ENCODE measurements around the gene DDX41. TPM values are rescaled to one million over a fixed set of nuclear protein-coding genes. Genes with fewer than 3 reads are reported as not detected.
"Not testable (repeated sequence)": the region's sequence is repeated elsewhere in the genome, so short reads cannot be mapped to it uniquely, and the experiment has no call there.

The DDX41 gene
- total RNA-seq, result 29.8 TPM
- long read RNA-seq, transcript DDX41-208 (17 exons, 2,607 nt), result major isoform, 12 of 24 reads
- long read RNA-seq, partial matches to known transcripts, result 6 of 24 reads
- long read RNA-seq, other reads (novel, unspliced or antisense), result 5 of 24 reads

DNA sequence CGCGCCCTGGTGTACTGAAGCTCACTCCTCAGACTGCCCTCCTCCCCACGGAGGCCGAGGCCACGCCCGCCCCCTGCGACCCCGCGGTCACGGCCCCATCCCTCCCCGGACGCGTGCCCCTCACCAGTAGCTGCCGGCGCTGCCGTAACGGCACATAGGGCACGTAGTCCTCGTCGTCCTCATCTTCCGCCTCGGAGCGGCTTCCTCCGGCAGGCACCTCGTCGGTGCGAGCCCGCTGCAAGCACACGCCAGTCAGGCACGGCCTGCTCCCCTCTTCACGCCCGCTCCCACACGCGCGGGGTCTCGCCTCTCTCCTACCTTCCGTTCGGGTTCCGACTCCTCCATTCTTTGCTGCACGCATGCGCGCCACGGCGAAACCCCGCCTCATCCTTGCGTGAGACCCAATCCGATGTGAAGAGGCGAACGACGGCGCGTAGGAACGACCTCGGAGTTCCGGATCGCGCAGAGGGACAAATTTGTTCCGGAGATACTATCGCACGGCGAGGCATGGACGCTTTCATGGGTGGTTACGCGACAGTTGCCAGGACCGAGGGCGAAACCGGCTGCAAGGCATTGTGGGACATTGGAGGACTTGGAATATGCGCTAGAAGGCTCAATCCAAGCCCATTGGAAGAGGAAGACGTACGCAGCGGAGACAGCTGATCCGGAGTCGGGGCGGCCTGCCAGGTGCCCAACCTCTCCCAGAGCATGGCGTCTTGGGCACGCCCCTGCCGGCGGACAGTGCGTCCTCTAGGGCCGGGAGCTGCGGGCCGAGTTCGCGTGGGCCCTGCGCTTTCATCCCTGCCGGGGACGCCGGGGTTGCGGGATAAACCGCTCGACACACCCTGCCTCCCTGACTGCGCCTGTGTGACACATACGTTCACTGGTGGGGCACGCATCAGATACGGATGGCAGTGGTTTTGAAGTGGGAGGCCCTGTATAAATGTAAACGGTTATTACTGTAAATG is at the start of gene DDX41:
Gene DDX41, minus strand, starts transcription at position 361 of the 968 bp plus-strand sequence. Its CDS starts 16 bp downstream, at position 345.
- DNase-seq (peak; percentile 97), ATAC-seq (peak; percentile 95)
- intact Hi-C loops (cut with micrococcal nuclease), result no loop called here

DNA sequence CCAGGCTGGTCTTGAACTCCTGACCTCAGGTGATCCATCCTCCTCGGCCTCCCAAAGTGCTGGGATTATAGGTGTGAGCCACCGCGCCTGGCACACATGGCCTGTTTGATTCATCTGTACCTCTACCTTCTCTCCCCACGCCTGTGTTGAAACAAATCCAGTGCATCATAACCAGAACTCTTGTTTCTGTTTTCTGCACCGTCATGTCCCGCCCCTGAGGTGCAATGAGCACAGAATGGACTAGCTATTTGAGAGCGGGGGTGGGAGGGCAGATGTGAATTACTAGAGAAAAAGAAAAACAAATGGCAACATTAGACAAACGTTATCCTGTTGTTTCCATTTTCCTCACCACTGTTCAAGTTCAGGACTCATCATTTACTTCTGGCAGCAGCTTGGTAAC is 48.3 kb upstream of the DDX41 start:
- no peak for DNase-seq
- ATAC-seq, result no peak
- intact Hi-C loops (cut with micrococcal nuclease), result no loop called here

DNA sequence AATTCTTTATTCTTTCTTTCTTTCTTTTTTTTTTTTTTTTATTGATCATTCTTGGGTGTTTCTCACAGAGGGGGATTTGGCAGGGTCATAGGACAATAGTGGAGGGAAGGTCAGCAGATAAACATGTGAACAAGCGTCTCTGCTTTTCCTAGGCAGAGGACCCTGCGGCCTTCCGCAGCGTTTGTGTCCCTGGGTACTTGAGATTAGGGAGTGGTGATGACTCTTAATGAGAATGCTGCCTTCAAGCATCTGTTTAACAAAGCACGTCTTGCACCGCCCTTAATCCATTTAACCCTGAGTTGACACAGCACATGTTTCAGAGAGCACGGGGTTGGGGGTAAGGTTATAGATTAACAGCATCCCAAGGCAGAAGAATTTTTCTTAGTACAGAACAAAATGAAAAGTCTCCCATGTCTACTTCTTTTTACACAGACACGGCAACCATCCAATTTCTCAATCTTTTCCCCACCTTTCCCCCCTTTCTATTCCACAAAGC is 42.7 kb upstream of the DDX41 start:
- DNase-seq; ATAC-seq; intact Hi-C loops (cut with micrococcal nuclease): not testable (repeated sequence)

DNA sequence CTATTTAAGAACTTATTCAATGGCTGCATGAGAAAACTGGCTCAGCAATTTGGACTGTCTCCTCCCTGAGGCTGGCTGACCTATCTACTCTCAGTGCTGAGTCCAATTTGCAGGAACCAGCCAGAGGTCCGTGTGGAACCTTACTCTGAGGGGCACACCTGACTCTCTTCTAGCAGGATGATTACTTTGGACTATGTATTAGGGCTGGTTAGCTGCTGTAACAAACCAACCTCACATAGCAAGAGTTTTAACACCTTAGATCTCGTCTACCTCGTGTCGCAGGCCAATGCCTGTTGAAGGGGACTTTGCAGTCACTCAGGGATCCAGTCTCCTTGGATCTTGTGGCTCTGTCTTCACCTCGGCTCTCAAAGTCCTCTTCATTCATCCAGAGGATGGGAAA is 41.0 kb upstream of the DDX41 start:
- no peak for DNase-seq
- no peak for ATAC-seq
- intact Hi-C loops (cut with micrococcal nuclease), result no loop called here

DNA sequence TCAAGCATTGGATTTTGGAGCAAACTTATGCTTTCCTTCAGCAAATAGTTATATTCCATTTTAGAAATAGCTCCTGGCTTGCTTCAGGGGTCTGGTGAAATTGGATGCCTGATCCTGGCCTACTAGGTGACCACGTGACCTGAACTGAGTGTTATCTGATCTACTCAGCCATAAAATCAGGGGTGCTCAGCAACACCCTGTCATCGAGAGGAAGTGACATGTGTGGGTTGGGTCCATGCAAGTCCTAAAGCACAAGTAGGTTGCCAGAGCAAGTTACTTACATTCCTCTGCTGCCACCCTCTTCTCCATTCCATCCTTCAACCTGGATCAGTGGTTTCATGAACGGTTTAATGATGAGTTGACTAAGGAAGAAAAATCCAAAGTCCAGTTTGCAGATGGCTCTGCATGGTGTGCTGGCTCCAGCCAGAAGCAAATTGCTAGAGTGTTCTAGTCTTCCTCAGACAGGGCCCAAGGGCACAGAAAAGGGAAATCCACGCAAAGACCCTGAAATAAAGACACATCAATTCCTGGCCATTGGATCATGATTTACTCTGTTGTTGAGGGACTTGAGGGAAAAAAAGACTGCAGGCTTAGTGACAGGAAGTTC is 40.4 kb upstream of the DDX41 start:
- no peak for ATAC-seq
- intact Hi-C loops (cut with micrococcal nuclease), result no loop called here

DNA sequence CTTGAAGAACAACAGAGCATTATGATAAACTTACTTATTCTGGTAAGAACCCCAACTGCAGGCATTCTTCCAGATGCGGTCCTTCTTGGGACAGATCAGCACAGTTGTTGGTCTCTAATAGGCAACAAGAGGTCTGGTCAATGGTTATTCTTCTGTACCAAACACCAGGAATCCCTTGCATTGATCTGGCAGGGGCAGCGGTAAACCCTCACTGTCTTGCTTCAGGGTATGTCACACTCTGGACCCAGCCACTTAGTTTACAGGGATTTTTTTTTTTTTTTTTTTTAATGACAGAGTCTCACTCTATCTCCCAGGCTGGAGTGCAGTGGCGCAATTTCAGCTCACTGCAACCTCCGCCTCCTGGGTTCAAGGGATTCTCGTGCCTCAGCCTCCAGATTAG is 38.9 kb upstream of the DDX41 start:
- intact Hi-C loops (cut with micrococcal nuclease), result no loop called here
- ATAC-seq, result no peak
- no peak for DNase-seq

More for the DNA sequence above, 40.4 kb upstream of the DDX41 start:
- no peak for DNase-seq

DNA sequence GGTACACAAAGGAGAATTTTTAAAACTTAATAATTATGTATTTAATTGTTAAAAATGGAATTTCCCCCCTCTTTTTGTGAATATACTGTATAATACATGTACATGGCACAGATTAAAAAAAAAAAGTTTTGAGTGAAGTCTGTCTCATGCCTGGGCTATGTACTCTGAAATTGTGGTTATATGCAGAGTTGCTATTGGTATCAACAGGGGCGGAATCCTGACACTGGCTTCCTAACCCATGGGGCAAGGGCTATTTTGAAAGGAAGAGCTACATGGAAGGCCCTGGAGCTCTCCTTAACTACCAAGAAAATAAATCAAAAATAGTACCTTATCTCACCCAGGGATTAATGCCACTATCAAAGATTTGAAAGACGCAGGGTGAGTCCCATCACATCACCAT is 38.5 kb upstream of the DDX41 start:
- intact Hi-C loops (cut with micrococcal nuclease), result no loop called here
- DNase-seq, result no peak
- peak; percentile 23 for ATAC-seq

DNA sequence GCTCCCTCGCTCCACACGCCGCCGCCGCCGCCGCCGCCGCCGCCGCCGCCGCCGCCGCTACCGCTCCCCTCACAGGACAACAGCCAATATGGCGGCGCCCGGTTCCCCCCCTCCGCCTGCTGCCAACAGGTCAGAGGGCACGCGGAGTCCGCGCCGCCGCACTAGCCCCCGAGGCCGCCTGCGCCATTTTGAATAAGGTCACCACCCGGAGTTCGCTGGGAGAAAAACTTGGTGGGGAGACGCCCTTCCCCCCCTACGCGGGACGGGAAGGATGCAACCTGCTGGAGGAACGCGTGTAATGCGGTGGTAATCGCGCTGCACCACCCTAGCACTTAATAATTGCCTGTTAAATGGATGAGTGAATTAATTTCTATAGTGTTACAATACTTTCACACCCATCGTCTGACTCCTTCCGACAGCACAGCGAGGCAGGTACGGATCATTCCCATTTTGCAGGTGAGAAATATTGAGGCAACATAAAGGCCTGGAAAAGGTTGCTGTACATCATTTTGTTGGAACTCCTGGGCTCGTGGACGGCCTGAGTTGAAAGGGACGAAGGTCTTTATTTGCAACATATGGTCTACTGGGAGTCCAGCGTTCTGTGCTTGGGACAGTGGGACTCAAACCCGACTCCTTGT is 37.8 kb upstream of the DDX41 start, which contains the start of gene FAM193B:
Gene FAM193B, minus strand, starts transcription at position 90 of the 638 bp plus-strand sequence. CDS start 105 bp downstream, outside the sequence.
- intact Hi-C loops (cut with micrococcal nuclease), result no loop called here

DNA sequence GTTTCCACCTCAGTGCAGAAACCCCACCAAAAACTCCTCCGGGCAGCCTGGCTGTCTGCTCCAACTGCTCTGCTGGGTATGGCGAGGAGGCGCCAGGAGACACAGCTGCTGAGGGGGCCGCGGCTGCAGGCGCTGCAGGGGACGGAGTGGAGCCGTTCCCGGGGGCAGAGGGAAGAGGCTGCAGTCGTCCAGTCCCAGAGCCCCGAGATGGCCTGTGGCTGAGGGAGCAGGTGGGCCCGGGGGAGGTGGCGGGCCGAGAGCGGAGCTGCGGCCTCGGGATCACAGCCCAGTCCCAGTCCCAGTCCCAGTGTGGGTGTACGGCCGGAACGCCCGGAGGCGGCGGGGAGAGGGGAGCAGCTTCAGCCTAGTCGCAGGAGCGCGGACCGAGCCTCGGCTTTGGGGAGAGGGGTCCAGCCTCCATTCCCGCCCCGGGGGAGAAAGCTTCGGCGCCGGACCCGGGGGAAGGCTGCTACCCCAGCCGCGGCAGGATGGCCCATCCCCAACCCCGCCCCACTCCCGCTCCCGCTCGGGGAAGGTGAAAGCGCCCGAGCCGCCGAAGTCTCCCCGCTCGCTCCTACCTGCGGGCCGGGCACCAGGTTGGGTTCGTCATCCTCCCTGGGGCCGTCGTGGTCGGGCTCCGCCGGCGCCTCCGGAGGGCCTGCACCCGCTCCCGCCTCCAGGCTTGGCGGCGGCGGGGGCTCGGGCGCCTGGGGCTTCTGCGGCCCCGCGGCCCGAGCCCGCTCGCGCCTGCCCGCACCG is 37.1 kb upstream of the DDX41 start:
- DNase-seq, result peak; percentile 60
- intact Hi-C loops (cut with micrococcal nuclease), result no loop called here
- ATAC-seq, result peak; percentile 52

More for the DNA sequence above, 37.8 kb upstream of the DDX41 start, which contains the start of gene FAM193B:
- DNase-seq (peak; percentile 97), ATAC-seq (peak; percentile 96)

DNA sequence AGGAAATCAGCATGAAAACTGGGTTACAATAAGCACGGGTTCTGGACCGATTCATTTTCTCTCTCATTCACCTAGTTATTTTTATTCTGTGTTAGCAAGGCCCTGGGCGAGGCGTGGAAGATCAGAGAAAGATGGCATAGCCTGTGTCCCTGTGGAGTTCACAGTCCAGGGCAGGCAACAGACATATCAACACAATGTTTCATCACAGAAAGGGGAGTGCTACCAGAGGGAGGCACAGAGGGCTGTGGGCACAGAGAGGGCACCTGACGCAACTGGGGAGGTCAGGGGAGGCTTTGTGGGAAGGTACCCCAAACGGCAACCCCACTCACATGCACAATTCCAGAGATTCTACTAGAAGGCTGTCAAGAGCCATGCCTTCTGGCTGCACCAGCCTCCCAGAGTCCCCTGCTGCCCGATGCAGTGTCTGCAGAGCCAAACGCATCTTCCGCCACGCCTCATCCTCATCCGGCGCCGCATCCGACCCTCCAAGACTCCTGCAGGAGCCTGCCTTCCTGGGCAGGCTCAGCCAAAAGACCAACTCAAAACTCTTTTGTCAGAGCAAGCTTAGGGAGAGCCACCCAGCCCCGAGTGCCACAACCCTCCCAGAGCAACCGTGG is 36.2 kb upstream of the DDX41 start:
- intact Hi-C loops (cut with micrococcal nuclease), result no loop called here
- DNase-seq (peak; percentile 40), ATAC-seq (peak; percentile 9)

DNA sequence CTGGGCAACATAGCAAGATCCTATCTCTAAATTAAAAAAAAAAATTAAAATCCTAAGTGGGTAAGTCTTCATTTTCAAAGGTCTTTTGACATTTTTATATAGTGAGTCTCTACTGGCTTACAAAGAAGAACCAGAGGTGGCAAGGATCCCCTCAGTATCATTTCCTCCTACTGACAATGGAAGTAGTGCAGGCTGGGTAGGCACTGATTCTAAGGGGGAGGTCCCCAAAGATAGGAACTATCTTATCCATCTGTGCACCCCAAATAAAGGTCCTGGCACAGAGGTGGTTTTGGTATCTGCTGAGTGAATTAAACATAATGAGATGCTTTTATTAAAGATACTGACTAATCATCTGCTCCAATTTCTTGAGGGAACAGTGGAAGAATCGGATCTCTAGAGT is 33.4 kb upstream of the DDX41 start:
- DNase-seq (no peak), ATAC-seq (no peak)
- intact Hi-C loops (cut with micrococcal nuclease), result no loop called here

DNA sequence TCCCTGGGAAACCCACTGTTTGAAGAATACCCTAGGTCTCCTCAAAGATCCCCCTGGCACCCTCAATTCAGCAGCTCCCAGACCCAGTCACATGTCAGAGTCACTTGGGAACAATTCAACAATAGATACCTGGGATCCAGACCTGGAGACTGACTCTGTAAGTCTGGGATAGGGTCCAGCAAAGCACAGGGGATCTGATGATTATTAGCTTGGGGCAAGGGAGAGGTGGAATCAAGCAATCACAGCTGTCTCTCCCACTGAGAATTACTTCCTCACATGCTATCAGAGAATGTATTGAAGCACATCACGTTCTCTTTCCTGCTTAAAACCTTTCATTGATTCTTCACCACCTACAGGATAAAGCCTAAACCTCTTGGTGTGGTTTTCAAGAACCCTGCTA is 31.7 kb upstream of the DDX41 start:
- ATAC-seq (no peak), DNase-seq (no peak)
- intact Hi-C loops (cut with micrococcal nuclease), result no loop called here

DNA sequence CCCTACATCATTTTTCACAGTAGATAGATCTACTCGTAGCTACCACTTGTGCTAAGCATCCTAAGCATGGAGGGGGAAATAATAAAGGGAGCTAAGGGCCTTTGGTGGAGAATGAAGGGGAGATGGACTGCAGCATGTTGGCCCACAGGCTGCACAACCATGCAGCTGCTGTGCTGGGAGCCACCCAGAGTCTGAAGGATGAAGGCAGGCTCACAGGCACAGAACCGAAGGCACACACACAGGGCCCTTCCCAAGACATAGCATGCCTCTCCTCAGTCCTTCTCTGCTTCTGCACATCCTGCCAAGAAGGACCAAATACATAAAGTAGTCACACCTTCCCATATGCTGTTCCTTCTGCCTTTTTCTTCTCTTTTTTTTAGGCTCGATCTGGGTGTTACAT is 31.0 kb upstream of the DDX41 start:
- ATAC-seq (no peak), DNase-seq (no peak)
- intact Hi-C loops (cut with micrococcal nuclease), result no loop called here

DNA sequence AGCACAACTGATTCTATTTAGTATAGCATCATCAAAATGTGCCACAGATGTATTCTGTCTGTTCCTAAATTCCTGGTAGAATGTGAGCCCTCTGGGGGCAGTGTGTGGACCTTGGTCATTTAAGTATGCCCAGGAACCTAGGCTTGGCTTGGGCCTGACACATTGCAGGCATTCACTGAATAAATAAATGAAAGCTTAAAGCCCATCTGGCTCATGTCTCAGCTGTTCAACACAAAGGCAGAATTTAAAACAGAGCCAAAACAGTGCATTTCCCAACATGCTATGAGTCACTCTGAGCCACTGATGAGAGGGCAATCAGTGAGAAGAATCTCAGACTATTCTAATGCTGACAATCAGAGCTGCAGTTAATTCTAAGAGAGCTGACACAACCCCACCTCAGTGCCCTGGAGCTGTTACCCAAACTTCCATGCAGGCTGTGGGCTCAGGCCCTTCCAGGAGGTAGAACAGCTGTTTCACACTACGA is 29.5 kb upstream of the DDX41 start:
- ATAC-seq, result peak; percentile 76
- intact Hi-C loops (cut with micrococcal nuclease), result no loop called here
- DNase-seq, result peak; percentile 60

DNA sequence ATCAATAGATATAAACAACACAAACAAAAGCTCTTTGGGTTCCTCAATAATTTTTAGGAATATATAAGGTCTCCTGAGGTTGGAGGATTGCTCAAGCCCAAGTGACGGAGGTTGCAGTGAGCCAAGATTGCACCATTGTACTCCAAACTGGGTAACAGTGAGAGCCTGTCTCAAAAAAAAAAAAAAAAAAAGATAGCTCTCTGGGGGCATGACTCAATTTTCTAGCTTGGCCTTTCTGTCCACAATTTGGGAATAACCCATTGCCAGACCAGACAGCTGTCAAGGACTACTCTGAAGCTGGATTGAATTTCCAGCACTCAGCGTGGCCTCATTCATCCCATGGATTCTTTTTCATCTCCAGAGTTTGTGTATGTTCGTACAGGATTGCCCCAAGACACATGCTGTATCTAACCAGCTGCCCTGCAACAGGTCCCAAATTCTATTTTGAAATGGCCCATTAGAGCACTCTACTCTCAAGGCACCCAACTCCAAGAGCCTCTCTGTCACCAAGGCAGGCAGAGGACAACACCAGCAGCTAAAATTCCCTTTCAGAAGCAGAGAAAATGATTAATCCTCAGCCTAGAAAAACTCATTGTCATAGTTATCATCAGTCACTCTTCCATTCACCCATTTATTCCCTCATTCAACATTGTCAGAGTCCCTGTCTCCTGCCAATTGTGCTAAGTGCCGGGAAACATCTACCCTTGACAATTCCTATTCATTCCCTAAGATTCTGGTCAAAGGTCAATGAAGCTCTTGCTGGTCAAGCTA is 28.9 kb upstream of the DDX41 start:
- intact Hi-C loops (cut with micrococcal nuclease), result no loop called here
- peak; percentile 82 for ATAC-seq
- DNase-seq, result no peak

DNA sequence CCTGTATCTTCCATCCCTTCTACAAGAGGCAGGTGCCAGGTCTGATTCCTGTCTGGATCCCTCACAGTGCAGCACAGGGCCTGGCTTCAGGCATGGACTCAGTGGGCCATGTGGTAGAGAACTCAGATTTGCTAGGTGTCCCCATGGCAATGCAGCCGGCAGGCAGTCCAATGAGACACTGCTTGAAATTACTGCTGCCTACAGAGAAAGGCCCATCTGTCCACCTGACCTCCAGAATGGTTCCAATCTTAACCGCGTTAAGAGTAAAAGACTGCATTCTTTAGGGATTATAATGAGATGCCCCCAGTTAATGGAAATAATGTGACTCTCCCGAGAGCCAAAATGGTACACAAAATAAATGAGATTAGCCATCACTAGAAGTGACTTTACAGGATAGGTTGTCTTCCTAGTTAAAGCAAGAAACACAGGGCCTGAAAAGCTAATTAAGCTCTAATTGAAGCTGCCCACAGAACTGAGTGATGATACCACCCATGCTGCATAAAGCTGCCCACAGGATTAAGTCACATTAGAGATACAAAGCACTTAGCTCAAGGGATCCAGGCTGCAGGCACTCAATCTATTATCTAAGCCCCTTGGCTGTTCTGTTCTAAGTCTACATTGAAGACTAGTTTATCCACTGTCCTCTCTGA is 26.2 kb upstream of the DDX41 start:
- ATAC-seq (no peak), DNase-seq (no peak)
- intact Hi-C loops (cut with micrococcal nuclease), result no loop called here

DNA sequence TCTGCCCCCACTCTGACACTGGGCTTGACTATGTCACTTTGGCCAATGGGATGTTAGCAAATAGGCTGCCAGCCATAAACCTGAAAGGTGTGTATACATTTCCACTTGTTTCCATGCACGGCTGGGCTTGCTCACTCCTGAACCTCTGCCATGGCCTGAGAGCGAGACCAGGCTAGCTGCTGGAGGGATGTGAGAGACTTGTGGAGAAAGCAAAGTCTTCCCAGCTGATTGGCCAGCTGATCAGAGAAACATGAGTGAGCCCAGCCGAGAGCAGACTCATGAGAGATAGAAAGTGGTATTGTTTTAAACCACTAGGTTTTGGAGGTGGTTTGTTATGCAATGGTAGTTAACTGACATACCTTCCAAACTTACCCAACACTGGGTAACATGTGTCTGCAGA is 23.7 kb upstream of the DDX41 start:
- no peak for ATAC-seq
- DNase-seq, result no peak
- intact Hi-C loops (cut with micrococcal nuclease), result no loop called here

Data from left ventricle myocardium superior (tissue), 1 donor.